HEK293 (cell line): Measurements from ENCODE around the gene SELENOI.
"Not testable (repeated sequence)": the region's sequence is repeated elsewhere in the genome, so short reads cannot be mapped to it uniquely, and the experiment has no call there.

ENCODE experiments used
- CTCF ChIP-seq: fragments of 450-650 bp; formaldehyde crosslinking; IDR thresholded peaks from 2 replicates; pipeline ENCODE4 v1.5.1; 2016; ENCODE audit warnings: missing biosample characterization, missing genetic modification characterization
- PRDM1 ChIP-seq: fragments of 450-650 bp; formaldehyde crosslinking; IDR thresholded peaks from 2 replicates; pipeline ENCODE4; 2016; ENCODE audit warnings: missing biosample characterization, missing genetic modification characterization
- ZNF560 ChIP-seq: fragments of 450-650 bp; formaldehyde crosslinking; IDR thresholded peaks from 2 replicates; pipeline ENCODE4 v1.5.1; 2017; ENCODE audit warnings: missing biosample characterization, missing genetic modification characterization, borderline replicate concordance
- ZNF585B ChIP-seq: fragments of 450-650 bp; formaldehyde crosslinking; IDR thresholded peaks from 2 replicates; pipeline ENCODE4 v1.5.1; 2016; ENCODE audit warnings: missing biosample characterization, missing genetic modification characterization
- TF ChIP-seq, protein P1 (sequence below): fragments of 450-650 bp; IDR thresholded peaks from 2 replicates; pipeline ENCODE4 v1.5.1; 2018; ENCODE audit warnings: missing biosample characterization, missing genetic modification characterization

DNA sequence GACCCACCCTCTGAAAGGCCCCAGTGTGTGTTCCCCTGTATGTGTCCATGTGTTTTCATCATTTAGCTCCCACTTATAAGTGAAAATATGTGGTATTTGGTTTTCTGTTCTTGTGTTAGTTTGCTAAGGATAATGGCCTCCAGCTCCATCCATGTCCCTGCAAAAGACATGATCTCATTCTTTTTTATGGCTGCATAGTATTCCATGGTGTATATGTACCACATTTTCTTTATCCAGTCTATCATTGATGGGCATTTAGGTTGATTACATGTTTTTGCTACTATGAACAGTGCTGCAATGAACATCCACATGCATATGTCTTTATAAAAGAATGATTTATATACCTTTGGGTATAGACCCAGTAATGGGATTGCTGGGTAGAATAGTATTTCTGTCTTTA, 21.5 kb upstream of the SELENOI start:
- TF ChIP-seq PRDM1, CTCF, ZNF560, ZNF585B (tag by site-specific recombination): not testable (repeated sequence)
- TF ChIP-seq, protein P1, sequence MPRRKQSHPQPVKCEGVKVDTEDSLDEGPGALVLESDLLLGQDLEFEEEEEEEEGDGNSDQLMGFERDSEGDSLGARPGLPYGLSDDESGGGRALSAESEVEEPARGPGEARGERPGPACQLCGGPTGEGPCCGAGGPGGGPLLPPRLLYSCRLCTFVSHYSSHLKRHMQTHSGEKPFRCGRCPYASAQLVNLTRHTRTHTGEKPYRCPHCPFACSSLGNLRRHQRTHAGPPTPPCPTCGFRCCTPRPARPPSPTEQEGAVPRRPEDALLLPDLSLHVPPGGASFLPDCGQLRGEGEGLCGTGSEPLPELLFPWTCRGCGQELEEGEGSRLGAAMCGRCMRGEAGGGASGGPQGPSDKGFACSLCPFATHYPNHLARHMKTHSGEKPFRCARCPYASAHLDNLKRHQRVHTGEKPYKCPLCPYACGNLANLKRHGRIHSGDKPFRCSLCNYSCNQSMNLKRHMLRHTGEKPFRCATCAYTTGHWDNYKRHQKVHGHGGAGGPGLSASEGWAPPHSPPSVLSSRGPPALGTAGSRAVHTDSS (tag by site-specific recombination): not testable (repeated sequence)
